SH-SY5Y (cell line): ENCODE results near the gene PARD3.

Experiments used
- GATA2 ChIP-seq: IDR thresholded peaks from 2 replicates; pipeline ENCODE4 v1.6.1; 2011; ENCODE audit warnings: mild to moderate bottlenecking, low read depth, low read length
- GATA3 ChIP-seq: IDR thresholded peaks from 2 replicates; pipeline ENCODE4 v1.6.1; 2011; ENCODE audit warnings: low read depth, mild to moderate bottlenecking, low read length, moderate library complexity

DNA sequence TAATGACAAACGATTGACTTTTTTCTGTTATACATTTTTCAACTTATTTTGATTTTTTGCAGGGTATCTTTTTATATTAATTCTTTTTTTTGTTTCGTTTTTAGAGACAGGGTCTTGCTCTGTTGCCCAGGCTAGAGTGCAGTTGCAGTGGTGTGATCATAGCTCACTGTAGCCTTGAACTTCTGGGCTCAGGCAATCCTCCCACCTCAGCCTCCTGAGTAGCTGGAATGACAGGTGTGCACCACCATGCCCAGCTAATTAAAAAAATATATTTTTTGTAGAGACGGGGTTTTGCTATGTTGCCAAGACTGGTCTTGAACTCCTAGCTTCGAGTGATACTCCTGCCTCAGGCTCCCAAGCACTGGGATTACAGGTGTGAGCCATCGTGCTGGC lies 601.3 kb downstream of the PARD3 start:
- TF ChIP-seq GATA2 (no peak), GATA3 (no peak)
